Endothelial cell of umbilical vein (primary cell): ENCODE measurements around the gene WNT11. TPM values are rescaled to one million over a fixed set of nuclear protein-coding genes. Genes with fewer than 3 reads are reported as not detected.

Experiments used
- BruUV-seq: library from RNA; stranded (reverse); fragments of 400-500 nt; replicated peaks from 2 replicates; lab custom pipeline; 2021; lab: Mats Ljungman, UMichigan
- CTCF ChIA-PET: fragments of 300-600, 350-600 bp; sonication (Branson Sonifier 250); formaldehyde crosslinking; loops from one replicate; lab custom pipeline; 2021; ENCODE audit warnings: antibody characterized with exemption, inconsistent platforms; lab: Charles Lee
- POLR2A ChIA-PET: fragments of 300-600, 350-600 bp; sonication (Branson Sonifier 250); formaldehyde crosslinking; loops from one replicate; lab custom pipeline; 2021; ENCODE audit warnings: antibody characterized with exemption, inconsistent platforms; lab: Charles Lee
- DNase-seq: peaks from one replicate; pipeline ENCODE4 v3.0.0-alpha.2; 2011; ENCODE audit warnings: low read depth, low spot score
- FAIRE-seq: peaks from 2 replicates; lab custom pipeline; 2011; peaks lifted over from hg19 to GRCh38; lab: Jason Lieb, UNC
- H2AFZ ChIP-seq: 2 replicates; pipeline ENCODE4 v1.6.0; 2012; ENCODE audit warnings: low read depth, low read length, control low read depth, inconsistent platforms
- H3K27ac ChIP-seq: 2 replicates; pipeline ENCODE4 v1.5.1; 2011; ENCODE audit warnings: low read depth, mild to moderate bottlenecking, control low read depth, low read length, moderate library complexity; ENCODE audit not compliant: insufficient read depth
- H3K27me3 ChIP-seq, 2 experiments: 2 replicates each; pipeline versions ENCODE4 v1.6.0 to v1.6.1; 2011; ENCODE audit warnings: low read length in 2 of 2, mixed read lengths in 1 of 2; ENCODE audit not compliant: control insufficient read depth in 2 of 2, insufficient read depth in 2 of 2
- H3K36me3 ChIP-seq, 2 experiments: 2 replicates in 1 of 2; 3 replicates in 1 of 2; pipeline ENCODE4 v1.5.1; 2011; ENCODE audit warnings: low read length in 2 of 2, mild to moderate bottlenecking in 1 of 2, moderate library complexity in 1 of 2; ENCODE audit not compliant: control insufficient read depth in 2 of 2, insufficient read depth in 2 of 2; ENCODE audit errors: extremely low read depth in 1 of 2
- H3K4me1 ChIP-seq: 3 replicates; pipeline ENCODE4 v1.5.1; 2011; ENCODE audit warnings: mild to moderate bottlenecking, low read length; ENCODE audit not compliant: control insufficient read depth, insufficient read depth; ENCODE audit errors: extremely low read depth
- H3K4me2 ChIP-seq: 2 replicates; pipeline ENCODE4 v1.6.1; 2011; ENCODE audit warnings: low read length, control low read depth, mixed read lengths; ENCODE audit not compliant: insufficient read depth
- H3K4me3 ChIP-seq, 3 experiments: fragments of 200-600 bp in 1 of 3; sonication (generic), shearing (Covaris generic) in 1 of 3; replicated peaks in 1 of 3; 2 replicates each; pipeline ENCODE4 v1.5.1; 2011 to 2016; ENCODE audit warnings: control low read depth in 3 of 3, low read length in 3 of 3, mild to moderate bottlenecking in 2 of 3, inconsistent platforms in 1 of 3, low read depth in 1 of 3, moderate library complexity in 1 of 3; ENCODE audit not compliant: insufficient read depth in 1 of 3
- H3K79me2 ChIP-seq: 2 replicates; pipeline ENCODE4 v1.6.0; 2012; ENCODE audit warnings: low read length, inconsistent platforms; ENCODE audit not compliant: control insufficient read depth, insufficient read depth
- H3K9ac ChIP-seq: replicated peaks from 2 replicates; pipeline ENCODE3; 2011; ENCODE audit warnings: low read length, control low read depth; ENCODE audit not compliant: insufficient read depth; ENCODE audit errors: extremely low read depth
- H3K9me1 ChIP-seq: replicated peaks from 3 replicates; pipeline ENCODE4 v1.6.0; 2011; ENCODE audit warnings: mild to moderate bottlenecking, low read length; ENCODE audit not compliant: control insufficient read depth, insufficient read depth; ENCODE audit errors: extremely low read depth
- H3K9me3 ChIP-seq: replicated peaks from 2 replicates; pipeline ENCODE4 v1.5.1; 2012; ENCODE audit warnings: low read length, inconsistent platforms; ENCODE audit not compliant: control insufficient read depth, insufficient read depth
- H4K20me1 ChIP-seq: replicated peaks from 2 replicates; pipeline ENCODE3; 2011; ENCODE audit warnings: mild to moderate bottlenecking, low read length; ENCODE audit not compliant: control insufficient read depth, insufficient read depth; ENCODE audit errors: extremely low read depth
- EZH2 ChIP-seq: IDR thresholded peaks from 2 replicates; pipeline ENCODE4 v1.6.1; 2012; ENCODE audit warnings: borderline replicate concordance, low read depth, mild to moderate bottlenecking, moderate library complexity, low read length, inconsistent platforms; ENCODE audit not compliant: severe bottlenecking
- dilution Hi-C: fragments of 300-500 bp; cut with MboI; formaldehyde crosslinking; loops from one replicate; pipeline ENCODE4 v1.15.0; 2019; ENCODE audit warnings: low sequenced_read_pairs; ENCODE audit not compliant: extremely low pct_ligation_motif_present
- intact Hi-C: fragments of 100-400 bp; cut with micrococcal nuclease; formaldehyde crosslinking; loops from one replicate; pipeline ENCODE4 v1.10.0; 2022
- polyA plus RNA-seq, 4 experiments: library from polyadenylated mRNA; depleted of rRNA in 3 of 4; stranded (reverse) in 3 of 4; unstranded in 1 of 4; fragments of >200 nt; gene quantifications; 2 replicates each; pipeline versions ENCODE4 v1.2.1 to v1.2.3, GENCODE V29; 2011 to 2012; ENCODE audit warnings: missing spikeins in 1 of 4
- total RNA-seq: library from RNA; stranded (reverse); gene quantifications from 2 replicates; pipeline ENCODE4 v1.2.3, GENCODE V29; 2021
- TF ChIP-seq, protein P1 (sequence below), 2 donors: IDR thresholded peaks; 1 replicate in 1 of 2; 2 replicates in 1 of 2; pipeline ENCODE4 v1.5.1; 2011; ENCODE audit warnings: low read length in 2 of 2, mild to moderate bottlenecking in 2 of 2, moderate library complexity in 2 of 2, control low read depth in 1 of 2, inconsistent platforms in 1 of 2, low read depth in 1 of 2; ENCODE audit not compliant: insufficient read depth in 1 of 2; ENCODE audit errors: extremely low read depth in 1 of 2

WNT11 gene
- total and polyA plus RNA-seq, 2 donors (not counting 3 experiments of a cell fraction or from before 2014, with no cell fraction given): not detected

DNA sequence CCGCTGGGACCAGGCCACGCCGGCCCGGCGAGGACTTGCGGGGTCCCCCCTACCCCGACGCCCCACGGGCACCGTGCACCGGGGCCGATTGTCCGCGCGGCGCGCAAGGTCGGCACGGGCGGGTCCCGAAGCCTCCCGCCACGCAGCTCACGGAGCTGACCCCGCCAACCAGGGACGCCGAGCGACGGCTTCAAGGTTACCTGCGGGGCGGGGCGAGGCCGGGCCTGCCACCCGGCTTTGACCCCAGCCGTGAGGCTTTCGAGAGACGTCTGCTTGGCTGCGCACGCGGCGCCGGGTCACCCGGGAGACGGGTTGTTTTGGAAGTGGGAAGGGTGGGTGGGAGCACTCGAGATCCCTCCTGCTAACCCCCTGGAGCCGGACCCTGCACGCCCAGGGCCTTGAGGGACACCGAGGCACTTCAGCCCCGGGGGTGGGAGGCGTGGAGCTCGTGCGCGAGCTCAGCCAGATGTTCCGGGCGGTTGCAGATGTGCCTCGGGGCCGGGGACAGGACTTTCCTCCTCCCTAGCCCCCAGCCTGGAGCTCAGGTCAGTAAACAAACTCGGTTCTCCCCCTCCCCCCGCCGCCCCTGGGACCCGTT, 3.2 kb upstream of the WNT11 start:
- H2AFZ ChIP-seq: peak overlapping the region; percentile 71
- H3K4me2 ChIP-seq: peak overlapping the region; percentile 62
- H3K9me1 ChIP-seq: no peaks in the 10 kb centered on the region
- BruUV-seq: no TSS peak
- ChIA-PET POLR2A (interaction anchor here (0.9 kb wide), 1 partner anchor 19 kb away, joined by 3 read pairs; no protein-coding TSS in a partner anchor), CTCF (interaction anchor here (1.0 to 6.9 kb wide), 16 partner anchors 9 to 486 kb away, joined by 3 to 321 read pairs (median 9); no protein-coding TSS in a partner anchor)
- no peaks in the 10 kb centered on the region for H3K36me3 ChIP-seq
- intact Hi-C loops (loop anchor here (5.0 kb wide), 2 partner anchors 213 to 473 kb away; no protein-coding TSS in a partner anchor), dilution Hi-C loops (no loop called here)
- H3K9me3 ChIP-seq: no peaks in the 10 kb centered on the region
- no peak for DNase-seq
- no peaks in the 10 kb centered on the region for H3K79me2 ChIP-seq
- no peak for FAIRE-seq
- TF ChIP-seq EZH2: peak; percentile 90
- TF ChIP-seq, protein P1, sequence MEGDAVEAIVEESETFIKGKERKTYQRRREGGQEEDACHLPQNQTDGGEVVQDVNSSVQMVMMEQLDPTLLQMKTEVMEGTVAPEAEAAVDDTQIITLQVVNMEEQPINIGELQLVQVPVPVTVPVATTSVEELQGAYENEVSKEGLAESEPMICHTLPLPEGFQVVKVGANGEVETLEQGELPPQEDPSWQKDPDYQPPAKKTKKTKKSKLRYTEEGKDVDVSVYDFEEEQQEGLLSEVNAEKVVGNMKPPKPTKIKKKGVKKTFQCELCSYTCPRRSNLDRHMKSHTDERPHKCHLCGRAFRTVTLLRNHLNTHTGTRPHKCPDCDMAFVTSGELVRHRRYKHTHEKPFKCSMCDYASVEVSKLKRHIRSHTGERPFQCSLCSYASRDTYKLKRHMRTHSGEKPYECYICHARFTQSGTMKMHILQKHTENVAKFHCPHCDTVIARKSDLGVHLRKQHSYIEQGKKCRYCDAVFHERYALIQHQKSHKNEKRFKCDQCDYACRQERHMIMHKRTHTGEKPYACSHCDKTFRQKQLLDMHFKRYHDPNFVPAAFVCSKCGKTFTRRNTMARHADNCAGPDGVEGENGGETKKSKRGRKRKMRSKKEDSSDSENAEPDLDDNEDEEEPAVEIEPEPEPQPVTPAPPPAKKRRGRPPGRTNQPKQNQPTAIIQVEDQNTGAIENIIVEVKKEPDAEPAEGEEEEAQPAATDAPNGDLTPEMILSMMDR (IDR thresholded peaks at IDR 0.05; ENCODE audit: extremely low read depth in 1 of 2, insufficient read depth in 1 of 2, low read depth in 1 of 2, low read length in 2 of 2): no peak
- no peak overlapping the region for H3K27ac ChIP-seq
- peak overlapping the region in 1 of 3 experiments; percentile 25 for H3K4me3 ChIP-seq
- H3K4me1 ChIP-seq: peaks cover 18% of the 10 kb centered on the region
- H3K9ac ChIP-seq: no peak overlapping the region
- H3K27me3 ChIP-seq: peaks cover 53 to 72% of the 10 kb centered on the region in 2 experiments
- no peaks in the 10 kb centered on the region for H4K20me1 ChIP-seq
